Transverse colon (tissue), 4 donors: ENCODE data around the gene BPIFB3.

ENCODE experiments used
- CTCF ChIP-seq, 5 experiments: fragments of 200-600 bp in 3 of 5; fragments of 450-650 bp in 2 of 5; sonication (generic) in 3 of 5; IDR thresholded peaks; 1 replicate in 2 of 5; 2 replicates in 3 of 5; pipeline ENCODE4 v1.5.1; 2016 to 2017; ENCODE audit warnings: antibody characterized with exemption in 5 of 5, inconsistent platforms in 3 of 5, mild to moderate bottlenecking in 2 of 5, moderate library complexity in 1 of 5
- EP300 ChIP-seq: sonication (generic); formaldehyde crosslinking; IDR thresholded peaks from one replicate; pipeline ENCODE4 v1.6.1; 2017; ENCODE audit warnings: antibody characterized with exemption, low read depth
- POLR2A ChIP-seq: fragments of 450-650 bp; IDR thresholded peaks from one replicate; pipeline ENCODE4 v1.6.1; 2016; ENCODE audit warnings: antibody characterized with exemption, mild to moderate bottlenecking, moderate library complexity
- POLR2AphosphoS5 ChIP-seq, 3 donors: sonication (generic); formaldehyde crosslinking; IDR thresholded peaks; one replicate each; pipeline ENCODE4 v1.6.1; 2016; ENCODE audit warnings: antibody characterized with exemption in 3 of 3

GRCh38 chr20:33067806-33068205 lies 14.1 kb downstream of the BPIFB3 start:
- no peak for TF ChIP-seq CTCF (IDR thresholded peaks at IDR 0.05)
- no peak for TF ChIP-seq POLR2A
- no peak for TF ChIP-seq POLR2AphosphoS5 (IDR thresholded peaks at IDR 0.05)
- no peak for TF ChIP-seq EP300
